Measurements from ENCODE around the gene PANK3. TPM values are rescaled to one million over a fixed set of nuclear protein-coding genes. Genes with fewer than 3 reads are reported as not detected.
"Not testable (repeated sequence)": the region's sequence is repeated elsewhere in the genome, so short reads cannot be mapped to it uniquely, and the experiment has no call there.

PANK3 gene
- total and polyA plus RNA-seq, 7 donors, result 17.4 to 40.9 (median 29.3) TPM

DNA sequence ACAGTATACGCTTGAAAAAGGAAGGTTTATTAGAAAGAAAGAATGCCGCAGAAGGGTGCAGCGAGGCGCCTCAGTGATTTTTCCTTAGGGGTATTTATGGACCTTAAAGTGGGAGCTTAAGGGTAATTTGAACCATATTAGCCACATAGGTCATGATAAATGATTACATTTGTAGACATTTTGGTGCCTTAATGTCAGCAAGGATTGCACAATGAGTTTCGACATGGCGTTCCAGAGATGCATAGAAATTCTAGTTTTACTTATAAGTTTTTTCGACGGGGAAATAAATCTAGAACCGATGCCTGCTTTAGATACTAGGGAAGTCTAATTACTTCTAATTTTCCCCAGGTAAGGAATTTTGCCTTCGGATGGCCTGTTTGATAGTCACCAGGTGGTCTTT, 20.7 kb upstream of the PANK3 start:
- no peaks in the 10 kb centered on the region for H3K4me1 ChIP-seq
- no peak for DNase-seq
- no peak overlapping the region for H3K4me3 ChIP-seq
- TF ChIP-seq POLR2AphosphoS5 (IDR thresholded peaks at IDR 0.05) (no peak), POLR2A (IDR thresholded peaks at IDR 0.05) (no peak), EP300 (IDR thresholded peaks at IDR 0.05) (no peak)
- TF ChIP-seq, protein P1, sequence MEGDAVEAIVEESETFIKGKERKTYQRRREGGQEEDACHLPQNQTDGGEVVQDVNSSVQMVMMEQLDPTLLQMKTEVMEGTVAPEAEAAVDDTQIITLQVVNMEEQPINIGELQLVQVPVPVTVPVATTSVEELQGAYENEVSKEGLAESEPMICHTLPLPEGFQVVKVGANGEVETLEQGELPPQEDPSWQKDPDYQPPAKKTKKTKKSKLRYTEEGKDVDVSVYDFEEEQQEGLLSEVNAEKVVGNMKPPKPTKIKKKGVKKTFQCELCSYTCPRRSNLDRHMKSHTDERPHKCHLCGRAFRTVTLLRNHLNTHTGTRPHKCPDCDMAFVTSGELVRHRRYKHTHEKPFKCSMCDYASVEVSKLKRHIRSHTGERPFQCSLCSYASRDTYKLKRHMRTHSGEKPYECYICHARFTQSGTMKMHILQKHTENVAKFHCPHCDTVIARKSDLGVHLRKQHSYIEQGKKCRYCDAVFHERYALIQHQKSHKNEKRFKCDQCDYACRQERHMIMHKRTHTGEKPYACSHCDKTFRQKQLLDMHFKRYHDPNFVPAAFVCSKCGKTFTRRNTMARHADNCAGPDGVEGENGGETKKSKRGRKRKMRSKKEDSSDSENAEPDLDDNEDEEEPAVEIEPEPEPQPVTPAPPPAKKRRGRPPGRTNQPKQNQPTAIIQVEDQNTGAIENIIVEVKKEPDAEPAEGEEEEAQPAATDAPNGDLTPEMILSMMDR (IDR thresholded peaks at IDR 0.05), result no peak
- intact Hi-C loops (cut with DNase I), result no loop called here
- no peaks in the 10 kb centered on the region for H3K27me3 ChIP-seq
- no peaks in the 10 kb centered on the region for H3K36me3 ChIP-seq
- WGBS, 2 donors, result 85 to 91% methylated on average over 10 of the region's 10 CpGs
- peaks cover 0 to 2% (median 0%) of the 10 kb centered on the region in 4 donors for H3K9me3 ChIP-seq
- no peak overlapping the region for H3K27ac ChIP-seq

- intact Hi-C loops (cut with DNase I), result no loop called here
- Histone ChIP-seq H3K27ac (no peak overlapping the region), H3K9me3 (peaks cover 0 to 2% (median 0%) of the 10 kb centered on the region in 4 donors), H3K27me3 (no peaks in the 10 kb centered on the region), H3K36me3 (no peaks in the 10 kb centered on the region), H3K4me3 (no peak overlapping the region), H3K4me1 (no peaks in the 10 kb centered on the region)
- TF ChIP-seq POLR2A (IDR thresholded peaks at IDR 0.05) (no peak), EP300 (IDR thresholded peaks at IDR 0.05) (no peak), POLR2AphosphoS5 (IDR thresholded peaks at IDR 0.05) (no peak)
- TF ChIP-seq, protein P1 (IDR thresholded peaks at IDR 0.05), result no peak
- DNase-seq, result no peak
- WGBS, 2 donors, result 59 to 86% methylated on average over 3 of the region's 3 CpGs
Observed at GRCh38 chr5:168598639-168599038, 19.5 kb upstream of the PANK3 start.

DNA sequence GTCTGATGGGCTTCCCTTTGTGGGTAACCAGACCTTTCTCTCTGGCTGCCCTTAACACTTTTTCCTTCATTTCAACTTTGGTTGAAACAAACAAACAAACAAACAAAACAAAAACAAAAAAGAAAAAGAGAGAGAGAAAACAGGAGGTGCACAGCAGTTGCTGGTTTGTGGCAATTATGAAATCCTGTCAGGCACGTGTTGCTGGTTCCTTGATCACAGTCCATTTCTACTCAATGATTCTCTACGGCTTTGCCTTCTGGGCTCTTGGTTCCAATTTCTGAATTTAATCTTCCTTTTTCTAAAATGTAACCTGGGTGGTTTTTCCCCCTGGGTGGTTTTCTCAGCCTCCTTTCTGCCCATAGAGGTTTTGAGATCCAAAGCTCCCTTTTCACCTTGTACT, 17.8 kb upstream of the PANK3 start:
- intact Hi-C loops (cut with DNase I), result no loop called here

GRCh38 chr5:168596122-168596521, 17.0 kb upstream of the PANK3 start:
- DNase-seq; H3K4me1 ChIP-seq; intact Hi-C loops (cut with DNase I); H3K4me3 ChIP-seq; H3K36me3 ChIP-seq; H3K27ac ChIP-seq; H3K27me3 ChIP-seq; H3K9me3 ChIP-seq: not testable (repeated sequence)
- 87 to 88% methylated on average over 1 of the region's 1 CpG for WGBS, 2 donors

More for the DNA sequence above, 17.8 kb upstream of the PANK3 start:
- no peaks in the 10 kb centered on the region for H3K4me1 ChIP-seq
- H3K27ac ChIP-seq, result no peak overlapping the region
- no peaks in the 10 kb centered on the region for H3K27me3 ChIP-seq
- no peak overlapping the region for H3K4me3 ChIP-seq
- no peak for DNase-seq
- TF ChIP-seq EP300 (IDR thresholded peaks at IDR 0.05) (no peak), POLR2AphosphoS5 (IDR thresholded peaks at IDR 0.05) (no peak), POLR2A (IDR thresholded peaks at IDR 0.05) (no peak)
- TF ChIP-seq, protein P1 (IDR thresholded peaks at IDR 0.05), result no peak
- 74 to 79% methylated on average over 2 of the region's 2 CpGs for WGBS, 2 donors
- no peaks in the 10 kb centered on the region for H3K36me3 ChIP-seq
- peaks cover 0 to 2% (median 0%) of the 10 kb centered on the region in 4 donors for H3K9me3 ChIP-seq

- no peak for DNase-seq
- Histone ChIP-seq H3K9me3 (peaks cover 0 to 2% (median 0%) of the 10 kb centered on the region in 4 donors), H3K27me3 (peaks cover 0 to 4% (median 0%) of the 10 kb centered on the region in 3 donors), H3K4me1 (no peaks in the 10 kb centered on the region), H3K4me3 (no peak overlapping the region), H3K27ac (no peak overlapping the region), H3K36me3 (no peaks in the 10 kb centered on the region)
- WGBS, 2 donors, result 17 to 68% methylated on average over 1 of the region's 1 CpG
- TF ChIP-seq, protein P1 (IDR thresholded peaks at IDR 0.05), result no peak
- TF ChIP-seq POLR2A (IDR thresholded peaks at IDR 0.05), result no peak
- no peak for TF ChIP-seq EP300 (IDR thresholded peaks at IDR 0.05)
- no peak for TF ChIP-seq POLR2AphosphoS5 (IDR thresholded peaks at IDR 0.05)
- intact Hi-C loops (cut with DNase I), result no loop called here
Observed at GRCh38 chr5:168592014-168592368, 12.8 kb upstream of the PANK3 start.

Data from sigmoid colon (tissue), 7 donors.